Lung (tissue), 12 donors: Measurements from ENCODE around the gene SYNDIG1L. TPM values are rescaled to one million over a fixed set of nuclear protein-coding genes. Genes with fewer than 3 reads are reported as not detected.

Source experiments
- ATAC-seq: fragments of 200-7000 bp; cut with Tn5 transposase; one replicate; pipeline ENCODE4 v1.9.1; 2020; ENCODE audit warnings: moderate number of reproducible peaks; ENCODE audit not compliant: insufficient read depth, low FRiP score
- DNase-seq, 3 donors: peaks; one replicate each; pipeline ENCODE4 v3.0.0-alpha.2; 2013 to 2017
- H3K27ac ChIP-seq, 2 donors: one replicate each; pipeline ENCODE4 v1.5.1; 2013; ENCODE audit warnings: mild to moderate bottlenecking in 2 of 2, moderate library complexity in 2 of 2, control low read depth in 1 of 2, inconsistent platforms in 1 of 2, low read depth in 1 of 2, low read length in 1 of 2
- H3K27me3 ChIP-seq, 3 donors: one replicate each; pipeline ENCODE4 v1.5.1; 2013; ENCODE audit warnings: low read length in 2 of 3; ENCODE audit not compliant: control insufficient read depth in 3 of 3, insufficient read depth in 3 of 3
- H3K36me3 ChIP-seq, 4 donors: one replicate each; pipeline ENCODE4 v1.5.1; 2013; ENCODE audit warnings: low read length in 4 of 4, mild to moderate bottlenecking in 1 of 4, moderate library complexity in 1 of 4; ENCODE audit not compliant: control insufficient read depth in 4 of 4, insufficient read depth in 4 of 4
- H3K4me1 ChIP-seq, 5 donors: one replicate each; pipeline ENCODE4 v1.5.1; 2013; ENCODE audit warnings: low read length in 5 of 5, mild to moderate bottlenecking in 2 of 5, moderate library complexity in 1 of 5; ENCODE audit not compliant: control insufficient read depth in 5 of 5, insufficient read depth in 5 of 5
- H3K4me3 ChIP-seq: one replicate; pipeline ENCODE4 v1.5.1; 2013; ENCODE audit warnings: mild to moderate bottlenecking, control low read depth, moderate library complexity
- H3K9ac ChIP-seq, 2 donors: one replicate each; pipeline ENCODE4 v1.5.1; 2013; ENCODE audit warnings: low read length in 2 of 2, control low read depth in 1 of 2; ENCODE audit not compliant: insufficient read depth in 1 of 2
- H3K9me3 ChIP-seq, 4 donors: one replicate each; pipeline ENCODE4 v1.5.1; 2013; ENCODE audit warnings: low read length in 3 of 4, mild to moderate bottlenecking in 1 of 4, moderate library complexity in 1 of 4; ENCODE audit not compliant: control insufficient read depth in 4 of 4, insufficient read depth in 3 of 4
- CTCF ChIP-seq: IDR thresholded peaks from 2 replicates; pipeline ENCODE4 v1.5.1; 2012; ENCODE audit warnings: mild to moderate bottlenecking; ENCODE audit errors: control extremely low read depth, extremely low read depth
- WGBS, 2 donors: extraction: QIAGEN DNeasy Blood & Tissue Kit; methylation state at CpG; one replicate each; pipeline ENCODE4 v1.1.7; 2013; 5-methylcytosine and 5-hydroxymethylcytosine counted together
- polyA plus RNA-seq, 2 donors: library from polyadenylated mRNA; stranded (reverse); fragments of 200-250 nt; gene quantifications; one replicate each; pipeline ENCODE4 v1.2.1, GENCODE V29; 2013
- total RNA-seq, 2 donors: library from RNA; depleted of rRNA in 1 of 2; stranded (reverse); fragments of >200 nt in 1 of 2; gene quantifications; one replicate each; pipeline ENCODE4 v1.2.1, GENCODE V29; 2014 to 2021
- donor health status: control.
- donor health status: control.
- donor health status: Bipolar disorder and iron deficiency.
- donor health status: healthy.
- donor health status: DM: yes; HTN: yes; CAD: no.

The SYNDIG1L gene
- total and polyA plus RNA-seq, 4 donors: 0.39 to 1.2 (median 0.94) TPM

DNA sequence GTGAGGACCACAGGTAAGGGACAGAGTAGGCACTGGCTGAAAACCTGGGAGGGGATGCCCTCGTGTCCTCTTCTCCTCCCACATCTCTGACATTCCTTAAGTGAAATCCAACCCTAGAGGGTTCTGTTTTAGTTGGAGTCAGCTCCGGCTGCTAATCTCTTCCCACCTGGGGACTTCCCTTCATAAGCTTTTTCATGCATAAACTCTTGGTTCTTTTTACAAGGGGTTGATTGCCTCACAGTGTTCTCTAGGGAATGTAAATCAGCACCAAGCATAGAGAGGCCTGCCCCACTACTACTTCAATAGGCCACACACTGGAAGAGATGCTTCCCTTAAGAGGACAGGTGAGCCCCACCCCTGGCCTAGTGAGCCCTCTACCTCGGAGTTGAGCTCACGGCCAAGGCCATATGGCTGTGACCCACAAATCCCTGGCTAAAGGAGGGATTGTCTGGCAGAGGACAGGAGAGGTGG is 3.2 kb upstream of the SYNDIG1L start:
- Histone ChIP-seq H3K27me3 (peaks cover 0 to 18% (median 11%) of the 10 kb centered on the region in 3 donors), H3K9me3 (no peaks in the 10 kb centered on the region), H3K9ac (no peak overlapping the region), H3K36me3 (no peaks in the 10 kb centered on the region), H3K4me1 (peaks cover 0 to 3% (median 0%) of the 10 kb centered on the region in 5 donors), H3K27ac (no peak overlapping the region), H3K4me3 (no peak overlapping the region)
- WGBS, 2 donors: 62 to 65% methylated on average over 4 of the region's 4 CpGs
- no peak for TF ChIP-seq CTCF
- ATAC-seq (no peak), DNase-seq (no peak)

DNA sequence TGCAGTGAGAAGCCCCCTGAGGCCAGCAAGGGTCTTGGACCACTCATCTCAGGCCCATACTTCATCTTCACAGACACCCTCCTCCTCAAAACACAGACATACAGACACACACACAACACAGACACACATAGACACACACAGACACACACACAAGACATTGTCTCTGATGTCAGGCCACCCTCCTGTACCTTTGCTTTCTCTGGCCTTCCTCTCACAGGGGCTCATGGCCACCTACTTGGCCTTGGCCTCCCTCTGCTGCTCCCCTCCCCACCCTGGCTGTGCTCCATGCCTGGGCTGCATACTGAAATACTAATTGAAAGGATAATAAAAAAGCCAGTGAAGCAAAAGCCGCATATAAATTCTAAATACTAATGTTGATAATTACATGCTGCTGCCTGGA is 1.6 kb upstream of the SYNDIG1L start:
- Histone ChIP-seq H3K4me3 (no peak overlapping the region), H3K36me3 (no peaks in the 10 kb centered on the region), H3K9me3 (no peaks in the 10 kb centered on the region), H3K27ac (no peak overlapping the region), H3K27me3 (peaks cover 0 to 18% (median 11%) of the 10 kb centered on the region in 3 donors), H3K9ac (no peak overlapping the region), H3K4me1 (peaks cover 0 to 3% (median 0%) of the 10 kb centered on the region in 5 donors)
- WGBS, 2 donors: 97 to 100% methylated on average over 1 of the region's 1 CpG
- TF ChIP-seq CTCF: no peak
- ATAC-seq (no peak), DNase-seq (no peak)

GRCh38 chr14:74425525-74426201 is 347 bp downstream of the SYNDIG1L start:
- peak; percentile 63 for ATAC-seq
- H3K9me3 ChIP-seq: no peaks in the 10 kb centered on the region
- no peak for TF ChIP-seq CTCF
- 4 to 5% methylated on average over 39 to 66 of the region's 66 CpGs for WGBS, 2 donors
- no peak overlapping the region for H3K9ac ChIP-seq
- no peak overlapping the region for H3K4me3 ChIP-seq
- peaks cover 0 to 18% (median 11%) of the 10 kb centered on the region in 3 donors for H3K27me3 ChIP-seq
- DNase-seq: peak; percentile 41 to 70 (median 55)
- no peak overlapping the region for H3K27ac ChIP-seq
- no peaks in the 10 kb centered on the region for H3K36me3 ChIP-seq
- peaks cover 0 to 3% (median 0%) of the 10 kb centered on the region in 5 donors for H3K4me1 ChIP-seq
